Brain microvascular endothelial cell (primary cell): ENCODE results near the gene NR1H2.
A peak's percentile ranks its signal among the peaks of the same experiment; 100 is the strongest.

ENCODE experiments used
- DNase-seq: peaks from one replicate; pipeline ENCODE4 v3.0.0-alpha.2; 2020
- H3K27ac ChIP-seq: fragments of 250-450 bp; sonication (Bioruptor Pico); 2 replicates; pipeline ENCODE4 v1.5.1; 2020; ENCODE audit warnings: mild to moderate bottlenecking, moderate library complexity
- H3K27me3 ChIP-seq: fragments of 250-450 bp; sonication (Bioruptor Pico); replicated peaks from 2 replicates; pipeline ENCODE4 v1.5.1; 2020; ENCODE audit warnings: mild to moderate bottlenecking
- H3K36me3 ChIP-seq: fragments of 250-450 bp; sonication (Bioruptor Pico); replicated peaks from 2 replicates; pipeline ENCODE4 v1.5.1; 2020; ENCODE audit warnings: mild to moderate bottlenecking
- H3K4me3 ChIP-seq: 2 replicates; pipeline ENCODE4 v1.5.1; 2011; ENCODE audit warnings: low read depth, mild to moderate bottlenecking, control low read depth, low read length, moderate library complexity
- CTCF ChIP-seq: IDR thresholded peaks from 2 replicates; pipeline ENCODE4 v1.5.1; 2011; ENCODE audit warnings: low read depth, mild to moderate bottlenecking, moderate library complexity, low read length, control low read depth, inconsistent platforms; ENCODE audit errors: missing control alignments
- in situ Hi-C: cut with HindIII; loops from 2 replicates; pipeline ENCODE4 v1.10.0; 2017; ENCODE audit warnings: low sequenced_read_pairs, low pct_ligation_motif_present

NR1H2 gene

GRCh38 chr19:50376166-50377050, at the start of gene NR1H2:
TSS of gene NR1H2 (plus strand) at chr19:50376457. CDS start at chr19:50377606, 1,149 bp downstream.
- in situ Hi-C loops = no loop called here
- TF ChIP-seq CTCF = no peak
- peaks cover 32% of the 10 kb centered on the region for H3K36me3 ChIP-seq
- peak within 1 kb of the TSS; percentile 82 for H3K4me3 ChIP-seq
- H3K27ac ChIP-seq = peak within 1 kb of the TSS; percentile 99
- no peaks in the 10 kb centered on the region for H3K27me3 ChIP-seq
- peak; percentile 92 for DNase-seq

GRCh38 chr19:50327013-50327412, 49.2 kb upstream of the NR1H2 start:
- Histone ChIP-seq H3K27me3 (peaks cover 29% of the 10 kb centered on the region), H3K36me3 (no peaks in the 10 kb centered on the region), H3K4me3 (no peak overlapping the region), H3K27ac (no peak overlapping the region)
- no peak for TF ChIP-seq CTCF
- in situ Hi-C loops = no loop called here
- DNase-seq = no peak

- peaks cover 36% of the 10 kb centered on the region for H3K27me3 ChIP-seq
- no peak for DNase-seq
- no peaks in the 10 kb centered on the region for H3K36me3 ChIP-seq
- in situ Hi-C loops = no loop called here
- no peak overlapping the region for H3K4me3 ChIP-seq
- TF ChIP-seq CTCF = no peak
- no peak overlapping the region for H3K27ac ChIP-seq
Observed at GRCh38 chr19:50327461-50328223, 48.6 kb upstream of the NR1H2 start.

GRCh38 chr19:50328224-50328872, 47.9 kb upstream of the NR1H2 start:
- in situ Hi-C loops = no loop called here
- Histone ChIP-seq H3K27me3 (peaks cover 39% of the 10 kb centered on the region), H3K36me3 (no peaks in the 10 kb centered on the region), H3K27ac (no peak overlapping the region), H3K4me3 (no peak overlapping the region)
- no peak for TF ChIP-seq CTCF
- no peak for DNase-seq

- H3K27me3 ChIP-seq = peaks cover 39% of the 10 kb centered on the region
- H3K36me3 ChIP-seq = no peaks in the 10 kb centered on the region
Observed at GRCh38 chr19:50328873-50329145, 47.4 kb upstream of the NR1H2 start.

More at GRCh38 chr19:50328873-50329145, 47.4 kb upstream of the NR1H2 start:
- no peak for DNase-seq
- Histone ChIP-seq H3K4me3 (no peak overlapping the region), H3K27ac (no peak overlapping the region)
- TF ChIP-seq CTCF = peak; percentile 12
- in situ Hi-C loops = no loop called here
